Measurements from ENCODE around the gene CABLES2. TPM values are rescaled to one million over a fixed set of nuclear protein-coding genes. Genes with fewer than 3 reads are reported as not detected.

CABLES2 gene, protein sequence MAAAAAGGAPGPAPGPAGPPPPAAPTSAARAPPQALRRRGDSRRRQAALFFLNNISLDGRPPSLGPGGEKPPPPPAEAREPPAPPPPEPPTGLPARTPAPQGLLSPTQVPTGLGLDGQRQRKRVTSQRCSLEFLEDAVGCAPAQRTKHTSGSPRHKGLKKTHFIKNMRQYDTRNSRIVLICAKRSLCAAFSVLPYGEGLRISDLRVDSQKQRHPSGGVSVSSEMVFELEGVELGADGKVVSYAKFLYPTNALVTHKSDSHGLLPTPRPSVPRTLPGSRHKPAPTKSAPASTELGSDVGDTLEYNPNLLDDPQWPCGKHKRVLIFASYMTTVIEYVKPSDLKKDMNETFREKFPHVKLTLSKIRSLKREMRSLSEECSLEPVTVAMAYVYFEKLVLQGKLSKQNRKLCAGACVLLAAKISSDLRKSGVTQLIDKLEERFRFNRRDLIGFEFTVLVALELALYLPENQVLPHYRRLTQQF
- 2.1 and 2.3 TPM in 2 replicates for total RNA-seq (2013; cell fraction: nucleolus; rRNA removed)
- total RNA-seq (2014; rRNA removed) (7.7 and 8.8 TPM in 2 replicates), total RNA-seq (2014; rRNA removed; fragmentation: Illumina TruSeq; extraction: Trizol) (5.3 and 5.9 TPM in 2 replicates), total RNA-seq (2021) (14.9 and 15.2 TPM in 2 replicates), polyA plus RNA-seq (2011; rRNA removed) (2.9 and 4.8 TPM in 2 replicates), polyA plus RNA-seq (2014; fragmentation: Illumina TruSeq; extraction: Trizol) (7.4 and 12.7 TPM in 2 replicates), polyA plus RNA-seq (2014; fragmentation: Nextera tagmentation; extraction: Ambion mirVana) (1 to 10 TPM; 2.3 to 2.9 TPM), polyA plus RNA-seq (2014; rRNA removed) (10.7 and 11.6 TPM in 2 replicates), polyA plus RNA-seq (2016; fragmentation: Nextera tagmentation; extraction: Ambion mirVana) (1 to 10 TPM; 2.2 to 2.5 TPM), polyA minus RNA-seq (2011; rRNA and poly(A)+ RNA removed) (3.5 and 4.5 TPM in 2 replicates), Bru-seq, nascent RNA (percentile 45 among the genes with signal in this experiment), BruChase-seq, experiment 1, labeled RNA remaining after a 6-hour chase (percentile 57 among the genes with signal in this experiment), BruChase-seq, experiment 2, labeled RNA remaining after a 2-hour chase (percentile 54 among the genes with signal in this experiment)
- 5.3 TPM for polyA plus RNA-seq (2011; ENCODE audit: low read depth)
- polyA plus RNA-seq (2011; cell fraction: cytosol; rRNA removed), result 7.1 and 7.2 TPM in 2 replicates
- 10.3 and 11.7 TPM in 2 replicates for polyA plus RNA-seq (2011; cell fraction: nucleus; rRNA removed)
- 7.3 and 7.4 TPM in 2 replicates for polyA plus RNA-seq (2012)
- polyA minus RNA-seq (2011; cell fraction: cytosol; rRNA and poly(A)+ RNA removed), result 2.5 and 3.6 TPM in 2 replicates
- polyA minus RNA-seq (2011; cell fraction: nucleus; rRNA and poly(A)+ RNA removed), result 1.7 and 3.3 TPM in 2 replicates
- long read RNA-seq, experiment 1, result 0 reads
- long read RNA-seq, experiment 2, partial matches to known transcripts, result 0 of 3 reads
- long read RNA-seq, experiment 2, other reads (novel, unspliced or antisense), result 3 of 3 reads

- H3K9me3 ChIP-seq (replicated peaks; ENCODE audit: control insufficient read depth, insufficient read depth, low read length), result no peaks in the 10 kb centered on the region
- ChIA-PET RAD21 (ENCODE audit: unreplicated experiment) (no interaction called here), CTCF (interaction anchor here (1.4 to 4.2 kb wide), 2 partner anchors 25 to 210 kb away, joined by 3 to 23 read pairs; no protein-coding TSS in a partner anchor), POLR2A (interaction anchor here (0.6 kb wide), 1 partner anchor 21 kb away, joined by 3 read pairs; no protein-coding TSS in a partner anchor), SMC1A (ENCODE audit: uncharacterized antibody, unreplicated experiment) (no interaction called here)
- H3K4me1 ChIP-seq (ENCODE audit: control insufficient read depth, insufficient read depth, low read length), result peaks cover 12% of the 10 kb centered on the region
- H3K4me2 ChIP-seq (ENCODE audit: control insufficient read depth, insufficient read depth), result peak within 1 kb of the TSS; percentile 92
- peak within 1 kb of the TSS; percentile 73 for H3K4me3 ChIP-seq
- in situ Hi-C loops (cut with MboI), result no loop called here
- peak; percentile 82 for FAIRE-seq
- no peaks in the 10 kb centered on the region; the same call in 1 of the 2 replicates for H4K20me1 ChIP-seq (ENCODE audit: control insufficient read depth, insufficient read depth)
- 8% methylated on average over 43 of the region's 73 CpGs for WGBS (ENCODE audit: insufficient coverage, insufficient replicate concordance, low lambda C conversion rate, missing lambda C conversion rate)
- H3K36me3 ChIP-seq (ENCODE audit: control insufficient read depth in 2 of 2, insufficient read depth in 2 of 2, low read length in 1 of 2), result no peaks in the 10 kb centered on the region; a peak in 1 of 4 replicates
- DNase-seq (ENCODE audit: low read depth, low spot score), result peak; percentile 58
- H3K9ac ChIP-seq (ENCODE audit: control insufficient read depth, insufficient read depth, low read length), result peak within 1 kb of the TSS; percentile 85
- BruUV-seq (replicated peaks), result TSS peak; percentile 41
- H3K27me3 ChIP-seq (replicated peaks in 1 of 2; ENCODE audit: control insufficient read depth in 2 of 2, insufficient read depth in 2 of 2, low read length in 1 of 2), result no peaks in the 10 kb centered on the region
- peak within 1 kb of the TSS; percentile 96 for H2AFZ ChIP-seq (ENCODE audit: control insufficient read depth, low read depth, low read length)
- intact Hi-C loops (cut with micrococcal nuclease; ENCODE audit: unreplicated experiment), result loop anchor here (5.0 kb wide), 1 partner anchor 385 kb away; no protein-coding TSS in a partner anchor
- peak within 1 kb of the TSS; percentile 85 for H3K27ac ChIP-seq (ENCODE audit: control insufficient read depth, insufficient read depth)
- ATAC-seq, result peak; percentile 94
- peaks cover 14% of the 10 kb centered on the region for H3K79me2 ChIP-seq (ENCODE audit: control insufficient read depth, insufficient read depth, low read length)
- TF ChIP-seq, protein P1, sequence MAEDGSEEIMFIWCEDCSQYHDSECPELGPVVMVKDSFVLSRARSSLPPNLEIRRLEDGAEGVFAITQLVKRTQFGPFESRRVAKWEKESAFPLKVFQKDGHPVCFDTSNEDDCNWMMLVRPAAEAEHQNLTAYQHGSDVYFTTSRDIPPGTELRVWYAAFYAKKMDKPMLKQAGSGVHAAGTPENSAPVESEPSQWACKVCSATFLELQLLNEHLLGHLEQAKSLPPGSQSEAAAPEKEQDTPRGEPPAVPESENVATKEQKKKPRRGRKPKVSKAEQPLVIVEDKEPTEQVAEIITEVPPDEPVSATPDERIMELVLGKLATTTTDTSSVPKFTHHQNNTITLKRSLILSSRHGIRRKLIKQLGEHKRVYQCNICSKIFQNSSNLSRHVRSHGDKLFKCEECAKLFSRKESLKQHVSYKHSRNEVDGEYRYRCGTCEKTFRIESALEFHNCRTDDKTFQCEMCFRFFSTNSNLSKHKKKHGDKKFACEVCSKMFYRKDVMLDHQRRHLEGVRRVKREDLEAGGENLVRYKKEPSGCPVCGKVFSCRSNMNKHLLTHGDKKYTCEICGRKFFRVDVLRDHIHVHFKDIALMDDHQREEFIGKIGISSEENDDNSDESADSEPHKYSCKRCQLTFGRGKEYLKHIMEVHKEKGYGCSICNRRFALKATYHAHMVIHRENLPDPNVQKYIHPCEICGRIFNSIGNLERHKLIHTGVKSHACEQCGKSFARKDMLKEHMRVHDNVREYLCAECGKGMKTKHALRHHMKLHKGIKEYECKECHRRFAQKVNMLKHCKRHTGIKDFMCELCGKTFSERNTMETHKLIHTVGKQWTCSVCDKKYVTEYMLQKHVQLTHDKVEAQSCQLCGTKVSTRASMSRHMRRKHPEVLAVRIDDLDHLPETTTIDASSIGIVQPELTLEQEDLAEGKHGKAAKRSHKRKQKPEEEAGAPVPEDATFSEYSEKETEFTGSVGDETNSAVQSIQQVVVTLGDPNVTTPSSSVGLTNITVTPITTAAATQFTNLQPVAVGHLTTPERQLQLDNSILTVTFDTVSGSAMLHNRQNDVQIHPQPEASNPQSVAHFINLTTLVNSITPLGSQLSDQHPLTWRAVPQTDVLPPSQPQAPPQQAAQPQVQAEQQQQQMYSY (CRISPR knock-in tag; IDR thresholded peaks at IDR 0.05), result no peak
- TF ChIP-seq, protein P2, sequence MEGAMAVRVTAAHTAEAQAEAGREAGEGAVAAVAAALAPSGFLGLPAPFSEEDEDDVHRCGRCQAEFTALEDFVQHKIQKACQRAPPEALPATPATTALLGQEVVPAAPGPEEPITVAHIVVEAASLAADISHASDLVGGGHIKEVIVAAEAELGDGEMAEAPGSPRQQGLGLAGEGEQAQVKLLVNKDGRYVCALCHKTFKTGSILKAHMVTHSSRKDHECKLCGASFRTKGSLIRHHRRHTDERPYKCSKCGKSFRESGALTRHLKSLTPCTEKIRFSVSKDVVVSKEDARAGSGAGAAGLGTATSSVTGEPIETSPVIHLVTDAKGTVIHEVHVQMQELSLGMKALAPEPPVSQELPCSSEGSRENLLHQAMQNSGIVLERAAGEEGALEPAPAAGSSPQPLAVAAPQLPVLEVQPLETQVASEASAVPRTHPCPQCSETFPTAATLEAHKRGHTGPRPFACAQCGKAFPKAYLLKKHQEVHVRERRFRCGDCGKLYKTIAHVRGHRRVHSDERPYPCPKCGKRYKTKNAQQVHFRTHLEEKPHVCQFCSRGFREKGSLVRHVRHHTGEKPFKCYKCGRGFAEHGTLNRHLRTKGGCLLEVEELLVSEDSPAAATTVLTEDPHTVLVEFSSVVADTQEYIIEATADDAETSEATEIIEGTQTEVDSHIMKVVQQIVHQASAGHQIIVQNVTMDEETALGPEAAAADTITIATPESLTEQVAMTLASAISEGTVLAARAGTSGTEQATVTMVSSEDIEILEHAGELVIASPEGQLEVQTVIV (IDR thresholded peaks at IDR 0.05; ENCODE audit: borderline replicate concordance, partially characterized antibody), result peak; percentile 92
- TF ChIP-seq NBN (IDR thresholded peaks at IDR 0.05) (peak; percentile 90), SMC3 (IDR thresholded peaks at IDR 0.05; ENCODE audit: borderline replicate concordance, low read length) (no peak), YY1 (IDR thresholded peaks at IDR 0.05; ENCODE audit: low read depth, low read length) (peak; percentile 68; the same call in 1 of the 2 replicates), LARP7 (IDR thresholded peaks at IDR 0.05) (peak; percentile 94), NR2C1 (IDR thresholded peaks at IDR 0.05) (0 out of 2 replicates have a peak, but pooled peaks have one; percentile 21), CHD2 (IDR thresholded peaks at IDR 0.05; ENCODE audit: borderline replicate concordance, low read depth, low read length) (0 out of 2 replicates have a peak, but pooled peaks have one; percentile 35)
- TF ChIP-seq, protein P3, sequence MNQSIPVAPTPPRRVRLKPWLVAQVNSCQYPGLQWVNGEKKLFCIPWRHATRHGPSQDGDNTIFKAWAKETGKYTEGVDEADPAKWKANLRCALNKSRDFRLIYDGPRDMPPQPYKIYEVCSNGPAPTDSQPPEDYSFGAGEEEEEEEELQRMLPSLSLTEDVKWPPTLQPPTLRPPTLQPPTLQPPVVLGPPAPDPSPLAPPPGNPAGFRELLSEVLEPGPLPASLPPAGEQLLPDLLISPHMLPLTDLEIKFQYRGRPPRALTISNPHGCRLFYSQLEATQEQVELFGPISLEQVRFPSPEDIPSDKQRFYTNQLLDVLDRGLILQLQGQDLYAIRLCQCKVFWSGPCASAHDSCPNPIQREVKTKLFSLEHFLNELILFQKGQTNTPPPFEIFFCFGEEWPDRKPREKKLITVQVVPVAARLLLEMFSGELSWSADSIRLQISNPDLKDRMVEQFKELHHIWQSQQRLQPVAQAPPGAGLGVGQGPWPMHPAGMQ (IDR thresholded peaks at IDR 0.05; ENCODE audit: borderline replicate concordance), result no peak
Observed at GRCh38 chr20:62407221-62407992, at the start of gene CABLES2. TSS of gene CABLES2 (minus strand) at chr20:62407285. CDS start at chr20:62407276, 9 bp downstream.
